HCEC 1CT (cell line): Measurements from ENCODE around the gene ARHGAP12.

ENCODE experiments used
- DNase-seq: peaks from one replicate; pipeline ENCODE4 v3.0.0-alpha.2; 2017

ARHGAP12 gene

DNA sequence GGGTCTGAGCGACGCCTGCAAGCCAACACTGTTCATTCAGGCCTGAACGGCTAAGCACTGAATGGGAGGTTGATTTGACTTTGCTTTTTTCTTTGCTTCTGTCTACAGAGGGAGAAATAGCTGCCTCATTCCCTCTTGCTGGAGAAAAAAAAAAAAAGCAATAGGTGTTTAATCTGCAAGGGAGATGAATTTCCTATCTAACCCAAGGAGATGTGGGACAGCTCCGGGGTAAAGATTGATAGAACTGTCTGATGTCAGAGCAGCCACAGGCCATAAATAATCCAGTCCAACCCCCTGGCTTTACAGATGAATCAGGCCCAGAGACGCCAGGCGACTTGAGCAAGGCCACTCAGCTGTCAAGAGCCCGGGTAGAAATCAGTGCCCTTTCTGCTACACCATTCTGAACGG, 168.0 kb downstream of the ARHGAP12 start:
- DNase-seq: no peak

DNA sequence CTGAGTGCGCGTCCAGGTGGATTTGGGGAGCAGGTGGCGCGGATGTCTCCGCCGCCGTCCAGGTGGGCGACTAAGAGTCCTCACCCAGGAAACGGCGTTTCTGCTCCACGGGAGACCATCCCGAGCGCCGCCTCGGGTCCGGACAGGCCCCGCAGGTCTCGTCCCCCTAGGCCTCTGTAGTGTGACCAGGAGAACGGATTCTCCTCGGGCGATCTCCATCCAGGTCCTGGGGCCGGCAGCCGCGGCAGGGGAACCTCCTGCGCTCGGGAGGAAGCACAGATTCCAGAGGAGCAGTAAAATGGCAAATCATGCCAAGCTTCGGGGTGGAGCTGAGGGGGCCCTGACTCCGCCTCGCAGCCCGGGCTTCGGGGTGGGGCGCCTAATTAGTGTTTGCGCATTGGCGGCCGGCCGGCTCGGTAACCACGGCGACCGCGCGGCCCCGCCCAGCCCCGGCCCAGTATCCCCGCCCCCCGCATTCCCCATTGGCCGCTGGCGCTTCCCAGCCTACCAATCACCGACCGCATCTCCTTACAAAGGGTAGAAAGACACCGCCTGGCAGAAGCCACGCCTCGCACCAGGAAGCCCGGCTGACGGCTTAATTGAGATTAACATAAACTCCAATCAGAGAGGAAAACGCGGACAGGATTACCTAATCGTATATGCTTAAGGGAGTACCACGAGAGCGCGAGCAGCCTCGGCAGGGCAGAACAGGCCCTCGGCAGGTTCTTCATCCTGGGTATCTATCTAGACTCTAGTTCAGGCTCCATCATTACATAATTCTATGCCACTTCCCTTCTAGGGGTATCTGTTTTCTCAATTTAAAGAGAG, 168.6 kb downstream of the ARHGAP12 start:
- DNase-seq: peak; percentile 99

DNA sequence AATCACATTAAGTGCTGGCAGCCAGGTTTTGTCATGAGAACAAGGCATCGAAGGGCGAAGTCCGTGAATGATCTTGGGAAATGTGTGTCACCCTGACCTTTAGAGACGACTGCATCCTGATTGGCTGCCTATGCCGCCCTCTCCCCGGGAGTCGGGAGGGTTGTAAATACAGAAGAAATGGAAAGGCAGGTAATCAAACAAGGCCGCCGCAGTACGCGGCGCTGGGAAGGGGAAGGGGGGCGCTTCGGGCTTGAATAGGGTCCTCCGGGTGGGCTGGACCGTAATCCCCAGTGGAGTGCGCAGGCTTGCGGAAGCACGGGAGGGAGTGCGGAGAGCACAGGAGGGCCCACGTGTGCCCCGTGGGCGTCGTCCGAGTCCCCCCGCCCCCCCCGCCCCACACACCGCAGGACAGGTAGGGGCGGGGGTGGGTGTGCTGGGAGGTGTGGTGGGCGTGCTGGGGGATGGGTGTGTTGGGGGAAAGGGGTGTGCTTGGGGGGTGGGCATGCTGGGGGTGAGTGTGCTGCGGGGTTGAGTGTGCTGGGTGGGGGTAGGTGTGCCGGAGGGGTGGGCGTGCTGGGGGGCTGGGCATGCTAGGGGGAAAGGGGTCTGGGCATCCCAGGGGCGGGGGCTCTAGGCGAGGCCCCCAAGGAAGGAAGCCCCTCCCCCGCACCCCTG, 169.4 kb downstream of the ARHGAP12 start:
- DNase-seq: no peak

DNA sequence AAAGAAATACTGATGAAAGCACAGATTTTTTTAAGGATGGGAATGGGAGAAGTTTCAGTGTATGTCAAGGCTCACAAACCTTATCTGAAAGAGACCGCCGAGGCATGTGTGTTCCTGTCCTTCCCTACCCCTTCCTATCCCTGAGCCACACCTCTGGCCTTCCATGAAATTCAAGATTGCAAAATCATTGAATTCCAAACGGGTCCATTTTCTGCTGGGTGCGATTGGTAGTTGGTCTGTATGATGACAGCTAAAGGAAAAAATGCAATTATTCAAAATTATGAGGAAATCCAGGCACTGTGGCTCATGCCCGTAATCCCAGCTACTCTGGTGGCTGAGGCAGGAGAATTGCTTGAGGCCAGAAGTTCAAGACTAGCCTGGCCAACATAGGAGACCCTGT, 170.1 kb downstream of the ARHGAP12 start:
- peak; percentile 40 for DNase-seq

DNA sequence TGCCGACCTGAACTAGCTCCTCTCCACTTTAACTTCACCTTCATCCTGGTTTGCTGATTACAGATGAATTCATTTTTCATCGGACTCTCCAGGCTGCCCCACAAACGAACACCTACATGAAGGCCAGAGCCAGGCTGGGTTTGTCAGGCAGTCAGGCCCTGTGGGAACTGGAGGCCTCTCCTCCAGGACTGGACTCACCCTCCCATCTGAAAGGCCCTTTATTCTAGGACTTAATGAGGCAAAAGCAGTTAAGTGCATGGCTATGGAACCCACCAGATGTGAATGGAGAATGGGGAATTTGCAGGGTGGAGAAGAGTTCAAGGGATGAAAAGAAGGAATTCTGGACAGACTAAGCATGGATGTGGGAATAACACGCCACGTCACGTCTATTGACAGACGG, 170.8 kb downstream of the ARHGAP12 start:
- DNase-seq: no peak

DNA sequence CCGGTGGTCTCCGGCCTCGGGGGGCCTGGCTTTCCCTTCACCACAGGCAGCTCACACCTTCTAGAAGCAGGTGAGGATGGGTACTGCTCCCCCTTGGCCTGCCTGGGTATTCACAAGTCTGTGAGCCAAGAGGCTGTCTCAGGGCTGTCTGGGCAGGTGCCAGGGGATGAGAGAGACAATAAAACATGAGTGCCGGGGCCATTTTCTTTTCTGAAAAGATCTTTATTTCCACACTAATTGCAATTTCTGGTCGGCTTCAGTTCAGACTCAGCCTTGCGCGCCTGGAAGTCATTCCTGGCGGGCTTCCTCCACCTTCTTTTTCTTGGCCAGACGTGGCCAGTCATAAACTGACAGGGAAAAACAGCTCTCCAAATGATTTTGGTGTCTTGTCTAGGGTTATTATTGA, 171.2 kb downstream of the ARHGAP12 start:
- DNase-seq: no peak

DNA sequence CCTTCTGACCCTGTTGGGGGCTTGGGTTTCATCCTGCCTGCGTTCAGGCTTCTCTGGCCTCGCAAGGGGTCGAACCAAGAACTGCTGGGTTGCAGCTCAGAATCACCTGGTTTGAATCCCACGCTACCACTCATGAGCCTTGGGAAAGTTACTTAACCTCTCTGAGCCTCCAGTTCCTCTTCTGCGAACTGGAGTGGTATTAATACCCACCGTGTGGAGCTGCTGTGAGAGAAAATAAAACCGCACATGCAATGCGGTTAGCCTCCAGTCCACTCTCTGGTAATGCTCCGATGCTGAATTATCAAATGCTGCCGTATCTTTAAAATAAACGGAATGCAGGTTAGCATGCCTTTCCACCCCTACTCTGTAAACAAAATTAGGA, 171.9 kb downstream of the ARHGAP12 start:
- DNase-seq: no peak

DNA sequence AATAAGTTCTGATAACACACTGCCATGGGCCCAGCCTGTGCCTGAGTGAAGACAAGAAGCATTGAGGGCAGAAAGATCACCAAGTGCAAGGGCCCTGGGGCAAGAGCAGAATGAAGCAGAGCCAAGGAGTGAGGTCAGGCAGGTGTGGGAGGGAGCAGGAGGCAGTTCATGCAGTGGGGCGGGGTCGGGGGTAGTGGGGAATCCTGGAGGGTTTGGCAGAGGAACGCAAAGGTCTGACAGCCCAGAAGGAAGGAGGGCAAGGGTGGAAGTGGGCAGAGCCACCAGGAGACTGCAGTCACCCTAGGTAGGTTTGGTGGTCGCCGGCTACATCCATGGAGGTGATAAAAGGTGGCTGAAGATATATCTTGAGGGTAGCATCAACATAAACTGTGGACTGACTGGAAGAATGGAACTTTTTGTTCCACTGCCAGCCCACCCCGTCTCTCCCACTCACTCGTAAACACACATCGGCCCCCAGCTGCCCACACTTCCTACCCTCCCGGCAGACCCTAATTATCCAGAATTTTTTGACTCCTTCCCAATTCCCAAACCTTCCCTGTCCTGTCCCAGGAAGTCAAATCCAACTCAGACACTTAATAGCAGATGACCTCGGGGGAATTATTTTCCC, 172.4 kb downstream of the ARHGAP12 start:
- DNase-seq: no peak
